Lung (tissue), 12 donors: ENCODE measurements around the gene ASPDH. TPM values are rescaled to one million over a fixed set of nuclear protein-coding genes. Genes with fewer than 3 reads are reported as not detected.

Source experiments
- ATAC-seq: fragments of 200-7000 bp; cut with Tn5 transposase; one replicate; pipeline ENCODE4 v1.9.1; 2020; ENCODE audit warnings: moderate number of reproducible peaks; ENCODE audit not compliant: insufficient read depth, low FRiP score
- DNase-seq, 3 donors: peaks; one replicate each; pipeline ENCODE4 v3.0.0-alpha.2; 2013 to 2017
- H3K27ac ChIP-seq, 2 donors: one replicate each; pipeline ENCODE4 v1.5.1; 2013; ENCODE audit warnings: mild to moderate bottlenecking in 2 of 2, moderate library complexity in 2 of 2, control low read depth in 1 of 2, inconsistent platforms in 1 of 2, low read depth in 1 of 2, low read length in 1 of 2
- H3K27me3 ChIP-seq, 3 donors: one replicate each; pipeline ENCODE4 v1.5.1; 2013; ENCODE audit warnings: low read length in 2 of 3; ENCODE audit not compliant: control insufficient read depth in 3 of 3, insufficient read depth in 3 of 3
- H3K36me3 ChIP-seq, 4 donors: one replicate each; pipeline ENCODE4 v1.5.1; 2013; ENCODE audit warnings: low read length in 4 of 4, mild to moderate bottlenecking in 1 of 4, moderate library complexity in 1 of 4; ENCODE audit not compliant: control insufficient read depth in 4 of 4, insufficient read depth in 4 of 4
- H3K4me1 ChIP-seq, 5 donors: one replicate each; pipeline ENCODE4 v1.5.1; 2013; ENCODE audit warnings: low read length in 5 of 5, mild to moderate bottlenecking in 2 of 5, moderate library complexity in 1 of 5; ENCODE audit not compliant: control insufficient read depth in 5 of 5, insufficient read depth in 5 of 5
- H3K4me3 ChIP-seq: one replicate; pipeline ENCODE4 v1.5.1; 2013; ENCODE audit warnings: mild to moderate bottlenecking, control low read depth, moderate library complexity
- H3K9ac ChIP-seq, 2 donors: one replicate each; pipeline ENCODE4 v1.5.1; 2013; ENCODE audit warnings: low read length in 2 of 2, control low read depth in 1 of 2; ENCODE audit not compliant: insufficient read depth in 1 of 2
- H3K9me3 ChIP-seq, 4 donors: one replicate each; pipeline ENCODE4 v1.5.1; 2013; ENCODE audit warnings: low read length in 3 of 4, mild to moderate bottlenecking in 1 of 4, moderate library complexity in 1 of 4; ENCODE audit not compliant: control insufficient read depth in 4 of 4, insufficient read depth in 3 of 4
- CTCF ChIP-seq: IDR thresholded peaks from 2 replicates; pipeline ENCODE4 v1.5.1; 2012; ENCODE audit warnings: mild to moderate bottlenecking; ENCODE audit errors: control extremely low read depth, extremely low read depth
- WGBS, 2 donors: extraction: QIAGEN DNeasy Blood & Tissue Kit; methylation state at CpG; one replicate each; pipeline ENCODE4 v1.1.7; 2013; 5-methylcytosine and 5-hydroxymethylcytosine counted together
- polyA plus RNA-seq, 2 donors: library from polyadenylated mRNA; stranded (reverse); fragments of 200-250 nt; gene quantifications; one replicate each; pipeline ENCODE4 v1.2.1, GENCODE V29; 2013
- total RNA-seq, 2 donors: library from RNA; depleted of rRNA in 1 of 2; stranded (reverse); fragments of >200 nt in 1 of 2; gene quantifications; one replicate each; pipeline ENCODE4 v1.2.1, GENCODE V29; 2014 to 2021
- donor health status: control.
- donor health status: control.
- donor health status: Bipolar disorder and iron deficiency.
- donor health status: healthy.
- donor health status: DM: yes; HTN: yes; CAD: no.

ASPDH gene
- total and polyA plus RNA-seq, 4 donors: not detected

- DNase-seq: peak in 1 of 3 donors; percentile 41
These were observed 17.3 kb downstream of the ASPDH start for GRCh38 chr19:50496189-50497021.

GRCh38 chr19:50495020-50495531, 18.6 kb downstream of the ASPDH start:
- H3K4me1 ChIP-seq: peaks cover 0 to 13% (median 0%) of the 10 kb centered on the region in 5 donors
- H3K27me3 ChIP-seq: peaks cover 0 to 32% (median 26%) of the 10 kb centered on the region in 3 donors
- no peaks in the 10 kb centered on the region for H3K36me3 ChIP-seq
- no peak for TF ChIP-seq CTCF
- no peak overlapping the region for H3K9ac ChIP-seq
- DNase-seq (no peak), ATAC-seq (no peak)
- H3K27ac ChIP-seq: no peak overlapping the region
- H3K4me3 ChIP-seq: no peak overlapping the region
- 90 to 91% methylated on average over 5 of the region's 5 CpGs for WGBS, 2 donors
- H3K9me3 ChIP-seq: peaks cover 0 to 2% (median 0%) of the 10 kb centered on the region in 4 donors

More at GRCh38 chr19:50496189-50497021, 17.3 kb downstream of the ASPDH start:
- H3K36me3 ChIP-seq: no peaks in the 10 kb centered on the region
- no peak overlapping the region for H3K4me3 ChIP-seq
- no peak for ATAC-seq
- H3K9ac ChIP-seq: no peak overlapping the region
- peaks cover 0 to 11% (median 0%) of the 10 kb centered on the region in 5 donors for H3K4me1 ChIP-seq
- TF ChIP-seq CTCF: no peak
- WGBS, 2 donors: 77% methylated on average over 25 to 30 of the region's 30 CpGs
- H3K9me3 ChIP-seq: no peaks in the 10 kb centered on the region
- peak overlapping the region in 1 of 2 donors; percentile 21 for H3K27ac ChIP-seq
- H3K27me3 ChIP-seq: peaks cover 0 to 31% (median 23%) of the 10 kb centered on the region in 3 donors

GRCh38 chr19:50494186-50495019, 19.3 kb downstream of the ASPDH start:
- H3K9me3 ChIP-seq: peaks cover 0 to 2% (median 0%) of the 10 kb centered on the region in 4 donors
- no peak for ATAC-seq
- H3K36me3 ChIP-seq: no peaks in the 10 kb centered on the region
- H3K27me3 ChIP-seq: peaks cover 0 to 32% (median 19%) of the 10 kb centered on the region in 3 donors
- peaks cover 0 to 13% (median 0%) of the 10 kb centered on the region in 5 donors for H3K4me1 ChIP-seq
- H3K4me3 ChIP-seq: no peak overlapping the region
- WGBS, 2 donors: 68 to 75% methylated on average over 6 to 7 of the region's 7 CpGs
- no peak overlapping the region for H3K27ac ChIP-seq
- TF ChIP-seq CTCF: no peak
- DNase-seq: no peak
- H3K9ac ChIP-seq: no peak overlapping the region
